ENCODE measurements around the gene RXFP4. TPM values are rescaled to one million over a fixed set of nuclear protein-coding genes. Genes with fewer than 3 reads are reported as not detected.
"Not testable (repeated sequence)": the region's sequence is repeated elsewhere in the genome, so short reads cannot be mapped to it uniquely, and the experiment has no call there.

The RXFP4 gene
- under 1 TPM in 1 of 7 donors, not detected in 6; 0.88 TPM for total RNA-seq
- under 1 TPM in 1 of 3 donors, not detected in 2; 0.06 TPM for polyA plus RNA-seq
- long read RNA-seq, donor 1: 0 reads
- long read RNA-seq, donor 2: 0 reads

GRCh38 chr1:155940993-155941844, at the start of gene RXFP4:
Gene RXFP4, plus strand, starts transcription at chr1:155941638. Its CDS starts 72 bp downstream, at chr1:155941710.
- peak within 1 kb of the TSS; percentile 70 to 90 (median 79) for H3K27ac ChIP-seq
- peak; percentile 74 for DNase-seq
- TF ChIP-seq POLR2AphosphoS5 (IDR thresholded peaks at IDR 0.05) (peak in 2 of 3 donors; percentile 52 to 60), CTCF (IDR thresholded peaks at IDR 0.05 in 8 of 11, conservative IDR thresholded peaks at IDR 0.05 in 3 of 11) (no peak)
- intact Hi-C loops (cut with DNase I; ENCODE audit: low total_unique reads): loop anchor here (5.0 kb wide), 1 partner anchor 41 kb away; no protein-coding TSS in a partner anchor
- no peak within 1 kb of the TSS for H3K4me3 ChIP-seq
- peaks cover 0 to 9% (median 0%) of the 10 kb centered on the region in 6 donors for H3K36me3 ChIP-seq
- H3K27me3 ChIP-seq (replicated peaks in 1 of 7): no peaks in the 10 kb centered on the region
- H3K9me3 ChIP-seq: no peaks in the 10 kb centered on the region
- H3K4me1 ChIP-seq: peaks cover 54 to 90% (median 83%) of the 10 kb centered on the region in 6 donors
- 52 to 61% (median 57%) methylated on average over 11 of the region's 11 CpGs for WGBS, 5 donors

GRCh38 chr1:155892796-155893195, 48.6 kb upstream of the RXFP4 start:
- Histone ChIP-seq H3K27me3 (replicated peaks in 1 of 7) (no peaks in the 10 kb centered on the region), H3K36me3 (peaks cover 0 to 27% (median 19%) of the 10 kb centered on the region in 6 donors), H3K27ac (peak overlapping the region in 7 of 8 donors; percentile 67 to 79 (median 72)), H3K4me1 (peaks cover 0 to 20% (median 14%) of the 10 kb centered on the region in 6 donors), H3K4me3 (no peak overlapping the region), H3K9me3 (no peaks in the 10 kb centered on the region)
- DNase-seq: no peak
- WGBS, 5 donors: 63 to 83% (median 77%) methylated on average over 3 of the region's 3 CpGs
- TF ChIP-seq POLR2A (IDR thresholded peaks at IDR 0.05): no peak
- no peak for TF ChIP-seq POLR2AphosphoS5 (IDR thresholded peaks at IDR 0.05)
- TF ChIP-seq CTCF (IDR thresholded peaks at IDR 0.05 in 8 of 11, conservative IDR thresholded peaks at IDR 0.05 in 3 of 11): no peak
- intact Hi-C loops (cut with DNase I; ENCODE audit: low total_unique reads): no loop called here

GRCh38 chr1:155893389-155894142, 47.9 kb upstream of the RXFP4 start:
- intact Hi-C loops (cut with DNase I; ENCODE audit: low total_unique reads): no loop called here
- H3K36me3 ChIP-seq: peaks cover 0 to 35% (median 22%) of the 10 kb centered on the region in 6 donors
- peaks cover 0 to 20% (median 14%) of the 10 kb centered on the region in 6 donors for H3K4me1 ChIP-seq
- H3K9me3 ChIP-seq: no peaks in the 10 kb centered on the region
- H3K4me3 ChIP-seq: no peak overlapping the region
- 56 to 73% (median 59%) methylated on average over 10 of the region's 10 CpGs for WGBS, 5 donors
- no peak for DNase-seq
- H3K27ac ChIP-seq: peak overlapping the region in 7 of 8 donors; percentile 67 to 79 (median 72)
- H3K27me3 ChIP-seq (replicated peaks in 1 of 7): no peaks in the 10 kb centered on the region
- TF ChIP-seq POLR2AphosphoS5 (IDR thresholded peaks at IDR 0.05) (peak in 1 of 3 donors; percentile 41), POLR2A (IDR thresholded peaks at IDR 0.05) (no peak)

- H3K9me3 ChIP-seq; intact Hi-C loops (cut with DNase I; ENCODE audit: low total_unique reads); DNase-seq; H3K4me3 ChIP-seq; H3K27me3 ChIP-seq (replicated peaks in 1 of 7); H3K27ac ChIP-seq: not testable (repeated sequence)
- Histone ChIP-seq H3K4me1 (peaks cover 0 to 20% (median 14%) of the 10 kb centered on the region in 6 donors), H3K36me3 (peaks cover 3 to 56% (median 41%) of the 10 kb centered on the region in 6 donors)
- whole genome bisulfite sequencing, 5 donors: 91 to 97% (median 95%) methylated on average over 6 of the region's 6 CpGs
Measured at GRCh38 chr1:155895617-155896016, 45.8 kb upstream of the RXFP4 start.

- H3K27ac ChIP-seq; H3K4me3 ChIP-seq; intact Hi-C loops (cut with DNase I; ENCODE audit: low total_unique reads); DNase-seq; H3K9me3 ChIP-seq; H3K27me3 ChIP-seq (replicated peaks in 1 of 7): not testable (repeated sequence)
- Histone ChIP-seq H3K4me1 (peaks cover 0 to 20% (median 14%) of the 10 kb centered on the region in 6 donors), H3K36me3 (peaks cover 3 to 64% (median 49%) of the 10 kb centered on the region in 6 donors)
- 91 to 98% (median 97%) methylated on average over 8 of the region's 8 CpGs for WGBS, 5 donors
Measured at GRCh38 chr1:155896476-155896875, 45.0 kb upstream of the RXFP4 start.
